ENCODE results near the gene FUZ.

DNA sequence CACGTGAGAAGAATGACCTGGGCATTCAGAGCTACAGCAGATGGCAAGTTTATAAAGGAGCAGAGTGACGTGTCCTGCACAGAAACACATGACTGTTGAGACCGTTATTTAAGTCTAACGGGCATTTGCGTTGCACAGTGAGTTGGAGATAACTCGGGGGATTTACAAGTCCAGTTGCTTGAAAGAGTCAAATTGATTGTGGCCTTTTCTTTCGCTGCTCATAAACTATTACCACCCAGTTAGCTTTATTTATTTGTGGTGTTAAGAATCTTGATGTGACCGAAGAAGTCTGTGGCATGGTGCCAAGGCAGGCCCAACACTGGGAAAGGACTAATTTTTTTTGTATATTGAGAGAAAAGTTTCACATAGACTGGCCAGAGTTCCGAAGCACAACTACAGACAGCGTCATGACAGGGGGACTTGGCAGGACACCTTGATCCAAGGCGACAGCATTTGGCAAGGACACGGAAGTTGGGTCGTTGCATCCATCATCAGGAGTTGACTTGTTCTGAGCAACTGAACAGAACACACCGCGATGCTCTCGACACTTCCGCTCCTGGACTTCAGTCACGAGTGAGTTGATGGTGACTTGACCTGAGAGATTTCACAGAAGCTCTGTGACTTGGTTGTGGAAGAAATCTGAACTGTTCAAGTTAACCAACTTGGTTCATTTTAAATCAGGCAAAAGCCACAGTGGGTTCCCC, 25.9 kb upstream of the FUZ start:
- TF ChIP-seq, protein P1, sequence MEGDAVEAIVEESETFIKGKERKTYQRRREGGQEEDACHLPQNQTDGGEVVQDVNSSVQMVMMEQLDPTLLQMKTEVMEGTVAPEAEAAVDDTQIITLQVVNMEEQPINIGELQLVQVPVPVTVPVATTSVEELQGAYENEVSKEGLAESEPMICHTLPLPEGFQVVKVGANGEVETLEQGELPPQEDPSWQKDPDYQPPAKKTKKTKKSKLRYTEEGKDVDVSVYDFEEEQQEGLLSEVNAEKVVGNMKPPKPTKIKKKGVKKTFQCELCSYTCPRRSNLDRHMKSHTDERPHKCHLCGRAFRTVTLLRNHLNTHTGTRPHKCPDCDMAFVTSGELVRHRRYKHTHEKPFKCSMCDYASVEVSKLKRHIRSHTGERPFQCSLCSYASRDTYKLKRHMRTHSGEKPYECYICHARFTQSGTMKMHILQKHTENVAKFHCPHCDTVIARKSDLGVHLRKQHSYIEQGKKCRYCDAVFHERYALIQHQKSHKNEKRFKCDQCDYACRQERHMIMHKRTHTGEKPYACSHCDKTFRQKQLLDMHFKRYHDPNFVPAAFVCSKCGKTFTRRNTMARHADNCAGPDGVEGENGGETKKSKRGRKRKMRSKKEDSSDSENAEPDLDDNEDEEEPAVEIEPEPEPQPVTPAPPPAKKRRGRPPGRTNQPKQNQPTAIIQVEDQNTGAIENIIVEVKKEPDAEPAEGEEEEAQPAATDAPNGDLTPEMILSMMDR (IDR thresholded peaks at IDR 0.05): no peak
- peak in 1 of 4 donors; percentile 8 for TF ChIP-seq POLR2AphosphoS5 (IDR thresholded peaks at IDR 0.05)
- TF ChIP-seq POLR2A (IDR thresholded peaks at IDR 0.05): no peak
- no peak for TF ChIP-seq EP300 (IDR thresholded peaks at IDR 0.05)

All from sigmoid colon (tissue), 4 donors.